ENCODE measurements around the gene ADAM12.
"Not testable (repeated sequence)": the region's sequence is repeated elsewhere in the genome, so short reads cannot be mapped to it uniquely, and the experiment has no call there.

Gene ADAM12

DNA sequence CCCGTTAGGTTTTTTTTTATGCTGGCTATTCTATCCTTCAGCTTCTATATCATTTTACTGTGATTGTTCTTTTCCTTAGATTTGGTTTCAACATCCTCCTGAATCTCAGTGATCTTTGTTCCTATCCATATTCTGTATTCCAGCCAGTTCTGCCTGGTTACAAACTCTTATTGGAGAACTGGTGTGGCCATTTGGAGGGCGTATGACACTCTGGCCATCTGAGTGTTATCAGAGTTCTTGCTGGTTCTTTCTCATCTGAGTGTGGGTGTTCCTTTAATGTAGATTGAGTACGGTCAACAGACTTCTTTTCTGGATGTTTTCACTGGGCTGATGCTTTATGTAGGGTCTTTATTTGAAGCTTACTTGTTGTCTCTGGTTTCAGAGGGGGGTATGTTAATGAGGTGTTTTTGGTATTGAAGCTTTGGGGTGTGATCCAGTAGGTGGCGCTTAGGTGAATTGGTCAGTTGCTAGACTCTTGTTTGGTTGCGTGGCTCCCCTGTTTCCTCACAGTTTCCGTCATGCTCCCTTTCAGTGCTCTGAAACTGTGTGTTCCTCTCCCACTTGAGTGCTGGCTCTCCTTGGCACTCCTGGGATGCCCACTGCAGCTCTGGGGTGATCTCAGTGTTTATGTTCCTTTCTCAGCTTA lies 411.2 kb downstream of the ADAM12 start:
- TF ChIP-seq, protein P1, sequence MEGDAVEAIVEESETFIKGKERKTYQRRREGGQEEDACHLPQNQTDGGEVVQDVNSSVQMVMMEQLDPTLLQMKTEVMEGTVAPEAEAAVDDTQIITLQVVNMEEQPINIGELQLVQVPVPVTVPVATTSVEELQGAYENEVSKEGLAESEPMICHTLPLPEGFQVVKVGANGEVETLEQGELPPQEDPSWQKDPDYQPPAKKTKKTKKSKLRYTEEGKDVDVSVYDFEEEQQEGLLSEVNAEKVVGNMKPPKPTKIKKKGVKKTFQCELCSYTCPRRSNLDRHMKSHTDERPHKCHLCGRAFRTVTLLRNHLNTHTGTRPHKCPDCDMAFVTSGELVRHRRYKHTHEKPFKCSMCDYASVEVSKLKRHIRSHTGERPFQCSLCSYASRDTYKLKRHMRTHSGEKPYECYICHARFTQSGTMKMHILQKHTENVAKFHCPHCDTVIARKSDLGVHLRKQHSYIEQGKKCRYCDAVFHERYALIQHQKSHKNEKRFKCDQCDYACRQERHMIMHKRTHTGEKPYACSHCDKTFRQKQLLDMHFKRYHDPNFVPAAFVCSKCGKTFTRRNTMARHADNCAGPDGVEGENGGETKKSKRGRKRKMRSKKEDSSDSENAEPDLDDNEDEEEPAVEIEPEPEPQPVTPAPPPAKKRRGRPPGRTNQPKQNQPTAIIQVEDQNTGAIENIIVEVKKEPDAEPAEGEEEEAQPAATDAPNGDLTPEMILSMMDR (IDR thresholded peaks at IDR 0.05; ENCODE audit: low read depth, low read length), result no peak

GRCh38 chr10:125970077-125970630 lies 418.1 kb downstream of the ADAM12 start:
- not testable (repeated sequence) for H3K4me3 ChIP-seq (ENCODE audit: low read depth, low read length)

More for the DNA sequence above, 411.2 kb downstream of the ADAM12 start:
- no peak overlapping the region for H3K4me3 ChIP-seq (ENCODE audit: low read depth, low read length)

DNA sequence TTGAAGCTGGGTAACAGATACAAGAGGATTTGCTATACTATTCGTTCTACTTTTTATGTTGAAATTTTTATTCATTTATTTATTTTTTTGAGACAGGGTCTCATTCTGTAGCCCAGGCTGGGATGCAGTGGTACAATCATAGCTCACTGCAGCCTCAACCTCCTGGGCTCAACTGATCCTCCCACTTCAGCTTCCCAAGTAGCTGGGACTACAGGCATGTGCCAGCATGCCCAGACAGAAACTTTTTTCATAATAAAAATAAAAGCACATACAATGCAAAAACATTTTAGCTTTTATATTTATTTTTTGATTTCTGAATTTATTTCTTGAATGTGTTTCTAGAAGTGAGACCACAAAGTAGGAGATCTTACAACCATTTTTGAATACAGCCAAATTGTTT lies 420.7 kb downstream of the ADAM12 start:
- TF ChIP-seq, protein P1 (IDR thresholded peaks at IDR 0.05; ENCODE audit: low read depth, low read length), result no peak
- H3K4me3 ChIP-seq (ENCODE audit: low read depth, low read length), result no peak overlapping the region

DNA sequence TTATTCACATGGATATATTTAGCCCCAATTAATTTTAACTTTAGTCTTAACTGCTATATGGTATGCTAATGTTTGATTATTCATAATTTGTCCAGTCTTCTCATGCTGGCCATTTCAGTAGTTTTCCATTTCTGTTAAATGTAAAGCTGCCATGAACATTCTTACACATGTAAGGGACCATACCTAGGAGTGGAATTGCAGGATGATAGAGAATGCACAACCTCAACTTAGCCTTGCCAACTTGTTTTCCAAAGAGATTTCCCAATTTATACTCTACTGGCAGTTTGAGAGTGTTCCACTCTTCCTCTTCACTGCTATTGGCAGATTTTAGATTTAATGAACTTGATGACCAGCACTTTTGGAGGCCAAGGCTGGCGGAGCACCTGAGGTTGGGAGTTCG lies 423.7 kb downstream of the ADAM12 start:
- TF ChIP-seq, protein P1 (IDR thresholded peaks at IDR 0.05; ENCODE audit: low read depth, low read length), result no peak
- H3K4me3 ChIP-seq (ENCODE audit: low read depth, low read length), result no peak overlapping the region
